ENCODE data around the gene KCNH2.

Gene KCNH2

GRCh38 chr7:151011097-151011409 is 32.9 kb upstream of the KCNH2 start:
- peak; percentile 49 for DNase-seq

- peak; percentile 53 for DNase-seq
Measured at GRCh38 chr7:151010307-151011096, 32.4 kb upstream of the KCNH2 start.

GRCh38 chr7:151010037-151010306 is 31.9 kb upstream of the KCNH2 start:
- DNase-seq: no peak

- DNase-seq: no peak
Measured at GRCh38 chr7:151009327-151010036, 31.4 kb upstream of the KCNH2 start.

GRCh38 chr7:151008511-151009323 is 30.6 kb upstream of the KCNH2 start:
- peak; percentile 83 for DNase-seq

- DNase-seq: peak; percentile 90
Measured at GRCh38 chr7:151008143-151008510, 30.0 kb upstream of the KCNH2 start.

GRCh38 chr7:151007469-151007898 is 29.4 kb upstream of the KCNH2 start:
- DNase-seq: no peak

- DNase-seq: no peak
Measured at GRCh38 chr7:151006590-151007300, 28.6 kb upstream of the KCNH2 start.

- no peak for DNase-seq
Measured at GRCh38 chr7:151005566-151005965, 27.4 kb upstream of the KCNH2 start.

- DNase-seq: no peak
Measured at GRCh38 chr7:151003572-151003971, 25.5 kb upstream of the KCNH2 start.

GRCh38 chr7:151001546-151001945 is 23.4 kb upstream of the KCNH2 start:
- DNase-seq: no peak

- DNase-seq: peak; percentile 81
Measured at GRCh38 chr7:151000897-151001495, 22.9 kb upstream of the KCNH2 start.

GRCh38 chr7:150999497-151000230 is 21.5 kb upstream of the KCNH2 start:
- no peak for DNase-seq

- DNase-seq: no peak
Measured at GRCh38 chr7:150999001-150999400, 20.9 kb upstream of the KCNH2 start.

- DNase-seq: no peak
Measured at GRCh38 chr7:150998341-150998740, 20.2 kb upstream of the KCNH2 start.

GRCh38 chr7:150997817-150998216 is 19.7 kb upstream of the KCNH2 start:
- DNase-seq: no peak

GRCh38 chr7:150997075-150997511 is 19.0 kb upstream of the KCNH2 start:
- DNase-seq: no peak

GRCh38 chr7:150996376-150997074 is 18.4 kb upstream of the KCNH2 start:
- DNase-seq: no peak

GRCh38 chr7:150994838-150995510 is 16.9 kb upstream of the KCNH2 start:
- no peak for DNase-seq

GRCh38 chr7:150994141-150994837 is 16.2 kb upstream of the KCNH2 start:
- peak; percentile 97 for DNase-seq

Measured in hematopoietic multipotent progenitor cell treated with erythropoietin and hydrocortisone succinate and interleukin-3 and kit ligand, for 6 days (in vitro differentiated cells).